Choroid plexus epithelial cell (primary cell): ENCODE data around the gene SLPI.

Experiments used
- DNase-seq: peaks from one replicate; pipeline ENCODE4 v3.0.0-alpha.2; 2010; ENCODE audit warnings: low read depth
- H3K4me3 ChIP-seq: 2 replicates; pipeline ENCODE4 v1.5.1; 2011; ENCODE audit warnings: low read depth, mild to moderate bottlenecking, control low read depth, low read length, moderate library complexity
- TF ChIP-seq, protein P1 (sequence below): conservative IDR thresholded peaks from 2 replicates; pipeline ENCODE4 v1.5.1; 2011; ENCODE audit warnings: low read depth, mild to moderate bottlenecking, control low read depth, inconsistent platforms, low read length, moderate library complexity

SLPI gene

GRCh38 chr20:45254383-45255262 lies at the start of gene SLPI:
TSS of gene SLPI (minus strand) at chr20:45254564. CDS start at chr20:45254543, 21 bp downstream.
- TF ChIP-seq, protein P1, sequence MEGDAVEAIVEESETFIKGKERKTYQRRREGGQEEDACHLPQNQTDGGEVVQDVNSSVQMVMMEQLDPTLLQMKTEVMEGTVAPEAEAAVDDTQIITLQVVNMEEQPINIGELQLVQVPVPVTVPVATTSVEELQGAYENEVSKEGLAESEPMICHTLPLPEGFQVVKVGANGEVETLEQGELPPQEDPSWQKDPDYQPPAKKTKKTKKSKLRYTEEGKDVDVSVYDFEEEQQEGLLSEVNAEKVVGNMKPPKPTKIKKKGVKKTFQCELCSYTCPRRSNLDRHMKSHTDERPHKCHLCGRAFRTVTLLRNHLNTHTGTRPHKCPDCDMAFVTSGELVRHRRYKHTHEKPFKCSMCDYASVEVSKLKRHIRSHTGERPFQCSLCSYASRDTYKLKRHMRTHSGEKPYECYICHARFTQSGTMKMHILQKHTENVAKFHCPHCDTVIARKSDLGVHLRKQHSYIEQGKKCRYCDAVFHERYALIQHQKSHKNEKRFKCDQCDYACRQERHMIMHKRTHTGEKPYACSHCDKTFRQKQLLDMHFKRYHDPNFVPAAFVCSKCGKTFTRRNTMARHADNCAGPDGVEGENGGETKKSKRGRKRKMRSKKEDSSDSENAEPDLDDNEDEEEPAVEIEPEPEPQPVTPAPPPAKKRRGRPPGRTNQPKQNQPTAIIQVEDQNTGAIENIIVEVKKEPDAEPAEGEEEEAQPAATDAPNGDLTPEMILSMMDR: no peak
- DNase-seq: peak; percentile 91
- H3K4me3 ChIP-seq: no peak within 1 kb of the TSS

GRCh38 chr20:45303586-45304463 lies 49.5 kb upstream of the SLPI start:
- DNase-seq: no peak
- H3K4me3 ChIP-seq: no peak overlapping the region
- TF ChIP-seq, protein P1: no peak

DNA sequence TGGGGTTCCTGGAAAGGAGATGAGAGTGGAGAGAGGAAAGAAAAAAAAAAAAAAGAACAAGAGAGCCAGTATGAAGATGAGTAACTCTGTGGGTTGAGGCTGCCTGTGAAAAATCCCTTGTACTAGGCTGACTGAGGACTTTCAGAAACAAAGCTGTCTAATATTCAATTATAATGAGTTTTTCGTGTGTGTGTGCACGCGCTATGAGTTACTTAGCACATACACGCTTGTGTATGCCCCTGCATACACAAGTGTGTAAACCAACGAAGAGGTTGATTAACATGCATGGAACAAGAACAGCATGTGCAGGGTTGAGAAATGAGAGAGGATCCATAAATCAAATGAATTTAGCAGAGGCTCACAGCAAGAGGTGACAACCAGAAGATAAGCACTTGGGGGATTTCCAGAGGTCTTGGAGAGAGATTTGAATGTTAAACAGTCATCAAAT lies 47.5 kb upstream of the SLPI start:
- DNase-seq: no peak
- TF ChIP-seq, protein P1: no peak
- H3K4me3 ChIP-seq: no peak overlapping the region

DNA sequence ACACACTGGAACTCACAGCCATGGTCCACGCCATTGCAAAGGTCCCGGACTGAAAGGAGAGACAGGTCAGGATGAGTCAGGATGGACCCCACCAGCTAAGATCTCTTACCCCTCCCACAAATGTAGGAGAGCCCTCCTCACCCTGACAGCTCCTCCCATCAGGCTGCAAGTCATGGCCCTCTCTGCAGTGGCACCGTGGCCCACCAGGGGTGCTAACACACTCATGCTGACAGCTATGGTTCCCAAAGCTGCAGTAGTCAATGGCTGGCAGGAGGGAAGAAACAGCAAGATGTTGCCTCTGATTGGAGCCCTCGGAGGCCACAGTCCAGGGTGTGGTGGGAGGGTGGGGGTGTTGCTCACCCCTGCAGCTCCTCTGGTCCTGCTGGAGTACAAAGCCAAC lies 46.6 kb upstream of the SLPI start:
- TF ChIP-seq, protein P1: peak; percentile 53
- H3K4me3 ChIP-seq: no peak overlapping the region
- peak; percentile 39 for DNase-seq

DNA sequence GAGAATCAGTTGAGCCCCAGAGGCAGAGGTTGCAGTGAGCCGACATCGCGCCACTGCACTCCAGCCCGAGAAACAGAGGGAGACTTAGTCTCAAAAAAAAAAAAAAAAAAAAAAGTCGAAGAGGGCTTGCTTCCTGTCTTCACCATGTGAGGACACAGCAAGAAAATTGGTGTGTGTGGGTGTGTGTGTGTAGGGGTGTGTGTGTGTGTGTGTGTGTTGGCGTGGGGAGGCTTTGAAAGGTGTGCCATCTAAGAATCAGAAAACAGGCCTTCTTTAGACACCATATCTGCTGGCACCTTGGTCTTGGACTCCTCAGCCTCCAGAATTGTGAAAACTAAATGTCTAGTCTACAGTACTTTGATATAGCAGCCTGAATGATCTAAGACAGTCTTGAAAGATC lies 45.4 kb upstream of the SLPI start:
- no peak overlapping the region for H3K4me3 ChIP-seq
- TF ChIP-seq, protein P1: no peak
- no peak for DNase-seq

GRCh38 chr20:45297786-45298497 lies 43.6 kb upstream of the SLPI start:
- DNase-seq: no peak
- TF ChIP-seq, protein P1: no peak
- H3K4me3 ChIP-seq: no peak overlapping the region
